HUES48 (cell line): ENCODE results near the gene METTL27.
"Not testable (repeated sequence)": the region's sequence is repeated elsewhere in the genome, so short reads cannot be mapped to it uniquely, and the experiment has no call there.

Source experiments
- H3K27ac ChIP-seq: one replicate; pipeline ENCODE4 v1.7.0; 2013; ENCODE audit warnings: low read depth, low read length, inconsistent platforms
- H3K27me3 ChIP-seq: 2 replicates; pipeline ENCODE4 v1.6.1; 2013; ENCODE audit warnings: mild to moderate bottlenecking, low read length; ENCODE audit not compliant: control insufficient read depth, insufficient read depth
- H3K36me3 ChIP-seq: 2 replicates; pipeline ENCODE4 v1.6.1; 2013; ENCODE audit warnings: low read length; ENCODE audit not compliant: control insufficient read depth, insufficient read depth
- H3K4me1 ChIP-seq: 2 replicates; pipeline ENCODE4 v1.6.1; 2013; ENCODE audit warnings: mild to moderate bottlenecking, low read length; ENCODE audit not compliant: control insufficient read depth, insufficient read depth
- H3K4me3 ChIP-seq: 2 replicates; pipeline ENCODE4 v1.5.1; 2013; ENCODE audit warnings: mild to moderate bottlenecking, low read depth, low read length
- H3K9ac ChIP-seq: 2 replicates; pipeline ENCODE4 v1.6.1; 2013; ENCODE audit warnings: mild to moderate bottlenecking, low read depth, low read length, moderate library complexity
- H3K9me3 ChIP-seq: 2 replicates; pipeline ENCODE4 v1.6.1; 2013; ENCODE audit warnings: low read length; ENCODE audit not compliant: control insufficient read depth, insufficient read depth

The METTL27 gene

GRCh38 chr7:73789051-73789450 lies 53.3 kb downstream of the METTL27 start:
- no peak overlapping the region for H3K4me3 ChIP-seq
- no peak overlapping the region for H3K27ac ChIP-seq
- H3K9me3 ChIP-seq: peaks cover 10% of the 10 kb centered on the region; the same call in 1 of the 2 replicates
- no peaks in the 10 kb centered on the region for H3K4me1 ChIP-seq
- no peak overlapping the region for H3K9ac ChIP-seq
- H3K27me3 ChIP-seq: no peaks in the 10 kb centered on the region
- no peaks in the 10 kb centered on the region for H3K36me3 ChIP-seq

GRCh38 chr7:73787786-73788048 lies 54.6 kb downstream of the METTL27 start:
- not testable (repeated sequence) for H3K27ac ChIP-seq, H3K9ac ChIP-seq, H3K9me3 ChIP-seq

GRCh38 chr7:73786588-73786987 lies 55.7 kb downstream of the METTL27 start:
- Histone ChIP-seq H3K4me1 (no peaks in the 10 kb centered on the region), H3K9me3 (peaks cover 10% of the 10 kb centered on the region; the same call in 1 of the 2 replicates), H3K4me3 (no peak overlapping the region), H3K27me3 (no peaks in the 10 kb centered on the region), H3K36me3 (no peaks in the 10 kb centered on the region), H3K27ac (no peak overlapping the region), H3K9ac (no peak overlapping the region)

More at GRCh38 chr7:73787786-73788048, 54.6 kb downstream of the METTL27 start:
- H3K27me3 ChIP-seq, H3K4me1 ChIP-seq, H3K36me3 ChIP-seq, H3K4me3 ChIP-seq: not testable (repeated sequence)
